HUES6 (cell line): ENCODE results near the gene SLC7A6.
A peak's percentile ranks its signal among the peaks of the same experiment; 100 is the strongest.

Experiments used
- H3K27ac ChIP-seq: 2 replicates; pipeline ENCODE4 v1.7.0; 2013; ENCODE audit warnings: low read depth, mild to moderate bottlenecking, low read length, inconsistent platforms
- H3K27me3 ChIP-seq: 2 replicates; pipeline ENCODE4 v1.6.1; 2013; ENCODE audit warnings: low read length; ENCODE audit not compliant: control insufficient read depth, insufficient read depth
- H3K36me3 ChIP-seq: 2 replicates; pipeline ENCODE4 v1.6.1; 2013; ENCODE audit warnings: low read length; ENCODE audit not compliant: control insufficient read depth, insufficient read depth
- H3K4me1 ChIP-seq: 2 replicates; pipeline ENCODE4 v1.6.1; 2013; ENCODE audit warnings: low read length; ENCODE audit not compliant: control insufficient read depth, insufficient read depth
- H3K4me3 ChIP-seq: 2 replicates; pipeline ENCODE4 v1.5.1; 2013; ENCODE audit warnings: low read depth, low read length
- H3K9ac ChIP-seq: one replicate; pipeline ENCODE4 v1.6.1; 2013; ENCODE audit warnings: mild to moderate bottlenecking, low read length
- H3K9me3 ChIP-seq: 2 replicates; pipeline ENCODE4 v1.6.1; 2013; ENCODE audit warnings: low read depth, low read length; ENCODE audit not compliant: control insufficient read depth, insufficient read depth

Gene SLC7A6

GRCh38 chr16:68292425-68292824 lies 28.1 kb downstream of the SLC7A6 start:
- H3K9me3 ChIP-seq = no peaks in the 10 kb centered on the region
- H3K4me1 ChIP-seq = peaks cover 7% of the 10 kb centered on the region; the same call in 1 of the 2 replicates
- H3K27ac ChIP-seq = no peak overlapping the region
- H3K4me3 ChIP-seq = no peak overlapping the region
- H3K27me3 ChIP-seq = no peaks in the 10 kb centered on the region
- H3K9ac ChIP-seq = no peak overlapping the region
- peaks cover 72% of the 10 kb centered on the region for H3K36me3 ChIP-seq

DNA sequence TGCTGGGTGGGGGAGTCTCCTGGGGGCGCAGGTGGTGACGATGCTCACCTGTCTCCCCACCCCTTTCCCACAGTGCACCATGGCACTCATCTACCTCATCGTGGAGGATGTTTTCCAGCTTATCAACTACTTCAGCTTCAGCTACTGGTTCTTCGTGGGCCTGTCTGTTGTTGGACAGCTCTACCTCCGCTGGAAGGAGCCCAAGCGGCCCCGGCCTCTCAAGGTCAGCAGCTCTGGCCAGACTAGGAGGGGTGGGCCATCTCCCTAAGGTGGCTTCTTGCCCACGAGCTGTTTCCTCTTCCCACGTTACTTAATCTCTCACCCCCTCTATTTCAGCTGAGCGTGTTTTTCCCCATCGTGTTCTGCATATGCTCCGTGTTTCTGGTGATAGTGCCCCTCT lies 32.0 kb downstream of the SLC7A6 start:
- no peaks in the 10 kb centered on the region for H3K4me1 ChIP-seq
- peaks cover 91% of the 10 kb centered on the region for H3K36me3 ChIP-seq
- H3K27me3 ChIP-seq = no peaks in the 10 kb centered on the region
- no peak overlapping the region for H3K4me3 ChIP-seq
- H3K9me3 ChIP-seq = no peaks in the 10 kb centered on the region
- no peak overlapping the region for H3K27ac ChIP-seq
- no peak overlapping the region for H3K9ac ChIP-seq

DNA sequence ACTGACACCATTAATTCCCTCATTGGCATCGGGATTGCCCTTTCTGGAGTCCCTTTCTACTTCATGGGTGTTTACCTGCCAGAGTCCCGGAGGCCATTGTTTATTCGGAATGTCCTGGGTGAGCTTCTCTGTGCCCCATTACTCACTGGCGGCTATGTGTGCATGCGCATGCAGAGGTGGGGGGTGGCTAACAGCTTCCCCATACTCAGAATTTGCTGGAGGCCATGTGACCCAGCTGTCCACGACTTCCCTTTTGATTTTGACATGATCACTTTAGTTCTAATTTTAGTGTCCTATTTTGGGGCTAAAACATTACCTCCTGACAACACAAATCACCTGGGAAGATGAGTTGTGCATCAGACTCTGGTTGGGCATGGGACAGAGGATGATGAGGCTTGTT lies 32.4 kb downstream of the SLC7A6 start:
- no peaks in the 10 kb centered on the region for H3K9me3 ChIP-seq
- H3K27me3 ChIP-seq = no peaks in the 10 kb centered on the region
- no peak overlapping the region for H3K9ac ChIP-seq
- peaks cover 91% of the 10 kb centered on the region for H3K36me3 ChIP-seq
- H3K4me1 ChIP-seq = no peaks in the 10 kb centered on the region
- H3K27ac ChIP-seq = no peak overlapping the region
- H3K4me3 ChIP-seq = no peak overlapping the region

GRCh38 chr16:68297908-68298307 lies 33.6 kb downstream of the SLC7A6 start:
- no peaks in the 10 kb centered on the region for H3K27me3 ChIP-seq
- H3K36me3 ChIP-seq = peaks cover 93% of the 10 kb centered on the region
- no peak overlapping the region for H3K27ac ChIP-seq
- H3K9me3 ChIP-seq = no peaks in the 10 kb centered on the region
- H3K4me1 ChIP-seq = no peaks in the 10 kb centered on the region
- H3K9ac ChIP-seq = no peak overlapping the region
- no peak overlapping the region for H3K4me3 ChIP-seq

DNA sequence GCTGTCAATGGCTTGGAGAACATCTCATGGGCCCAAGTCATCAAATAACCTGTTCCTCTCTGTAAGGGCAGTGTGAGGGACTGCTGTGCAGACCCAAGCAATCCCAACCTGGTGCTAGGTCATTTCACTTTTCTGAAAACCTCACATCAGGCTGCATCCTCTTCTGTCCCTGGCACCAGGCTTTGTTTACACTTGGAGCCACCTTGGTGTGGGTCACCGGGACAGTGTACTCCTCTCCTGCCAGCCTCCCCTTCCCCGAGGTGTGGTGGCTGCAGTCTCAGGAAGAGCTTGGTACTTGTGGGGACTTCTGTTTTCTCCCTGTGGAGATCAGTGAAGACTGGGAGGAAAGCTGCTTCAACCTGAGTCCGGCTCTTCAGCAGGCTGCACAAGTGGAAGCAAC lies 34.0 kb downstream of the SLC7A6 start:
- Histone ChIP-seq H3K4me1 (no peaks in the 10 kb centered on the region), H3K4me3 (no peak overlapping the region), H3K36me3 (peaks cover 92% of the 10 kb centered on the region), H3K9me3 (no peaks in the 10 kb centered on the region), H3K27ac (no peak overlapping the region), H3K9ac (no peak overlapping the region), H3K27me3 (no peaks in the 10 kb centered on the region)

DNA sequence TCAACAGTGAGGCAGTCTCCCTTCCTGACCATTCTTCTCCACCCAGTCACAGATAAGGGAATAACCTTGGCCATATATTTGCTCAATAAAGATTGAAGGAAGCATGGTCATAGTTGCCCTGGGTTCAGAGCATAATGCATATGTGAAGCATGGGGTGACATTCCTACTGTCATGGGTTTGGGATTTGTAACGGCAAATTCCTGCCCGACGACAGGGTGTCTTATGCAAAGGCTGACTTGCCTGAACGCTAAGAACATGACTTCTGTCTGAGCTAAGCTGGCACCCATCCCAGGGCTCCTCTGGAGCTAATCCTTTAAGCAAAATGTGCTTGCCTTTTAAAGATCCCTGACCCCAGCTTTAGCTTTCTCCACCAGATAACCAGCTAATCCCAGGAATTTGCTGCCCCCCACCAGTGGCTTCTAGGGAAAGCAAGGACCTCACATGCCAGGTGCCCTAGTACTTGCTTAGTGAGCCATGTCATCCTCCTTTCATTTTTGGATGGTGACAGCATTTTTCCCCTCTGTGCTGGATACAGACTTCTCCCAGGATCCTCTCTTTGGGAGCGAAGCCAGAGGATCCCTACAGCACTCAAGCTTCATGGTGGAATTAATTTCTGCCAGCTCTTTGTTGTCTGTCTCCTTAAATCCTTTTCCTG lies 34.7 kb downstream of the SLC7A6 start:
- no peak overlapping the region; the same call in 1 of the 2 replicates for H3K27ac ChIP-seq
- H3K9ac ChIP-seq = no peak overlapping the region
- H3K4me3 ChIP-seq = no peak overlapping the region
- no peaks in the 10 kb centered on the region for H3K9me3 ChIP-seq
- no peaks in the 10 kb centered on the region for H3K27me3 ChIP-seq
- no peaks in the 10 kb centered on the region for H3K4me1 ChIP-seq
- peaks cover 94% of the 10 kb centered on the region for H3K36me3 ChIP-seq

DNA sequence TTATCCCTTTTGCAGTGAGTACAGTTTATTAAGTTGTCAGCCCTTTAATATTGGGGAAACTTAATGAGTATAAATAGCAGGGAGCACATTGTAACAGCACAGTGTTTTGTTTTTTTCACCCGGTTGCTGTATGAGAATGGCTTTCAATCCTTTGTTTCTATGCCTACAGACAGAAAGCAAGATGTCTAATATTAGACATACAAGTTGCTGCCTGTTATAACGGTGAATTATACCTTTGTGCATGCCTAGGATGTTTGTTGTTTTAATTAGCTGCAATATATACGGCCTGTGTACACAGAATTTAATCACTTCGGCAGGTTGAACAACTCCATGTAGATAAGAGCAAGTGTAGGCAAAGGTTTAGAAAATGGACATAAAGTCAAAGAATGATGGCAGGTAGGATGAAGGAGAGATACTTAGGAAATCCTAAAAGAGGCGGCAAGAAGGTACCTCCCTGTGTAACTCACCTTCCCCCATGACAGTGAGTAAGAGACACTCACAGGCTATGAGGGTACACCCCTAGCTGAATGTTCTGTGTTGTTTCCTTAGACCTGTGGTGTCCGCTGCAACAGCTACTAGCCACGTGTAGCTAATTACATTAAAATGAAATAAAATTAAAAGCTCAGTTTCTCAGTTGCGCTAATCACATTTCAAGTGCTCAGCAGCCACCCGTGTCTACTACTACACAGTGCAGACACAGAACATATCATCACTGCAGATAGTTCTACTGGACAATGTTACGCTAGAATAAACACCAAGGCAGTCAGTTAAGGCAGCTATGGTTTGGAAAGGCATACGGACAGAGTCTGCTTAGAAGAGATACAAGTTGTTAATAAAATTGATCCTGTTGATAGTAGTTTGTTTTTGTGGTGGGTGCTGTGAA lies 35.5 kb downstream of the SLC7A6 start:
- Histone ChIP-seq H3K27me3 (no peaks in the 10 kb centered on the region), H3K9ac (no peak overlapping the region), H3K27ac (no peak overlapping the region; the same call in 1 of the 2 replicates), H3K9me3 (no peaks in the 10 kb centered on the region), H3K4me3 (no peak overlapping the region), H3K36me3 (peaks cover 93% of the 10 kb centered on the region), H3K4me1 (no peaks in the 10 kb centered on the region)

- H3K27ac ChIP-seq = no peak overlapping the region
- H3K4me1 ChIP-seq = no peaks in the 10 kb centered on the region
- H3K4me3 ChIP-seq = no peak overlapping the region
- H3K27me3 ChIP-seq = no peaks in the 10 kb centered on the region
- H3K36me3 ChIP-seq = peaks cover 97% of the 10 kb centered on the region
- H3K9ac ChIP-seq = no peak overlapping the region
- no peaks in the 10 kb centered on the region for H3K9me3 ChIP-seq
Measured at GRCh38 chr16:68300734-68301459, 36.6 kb downstream of the SLC7A6 start.

- Histone ChIP-seq H3K4me3 (no peak overlapping the region), H3K4me1 (peaks cover 4% of the 10 kb centered on the region; the same call in 1 of the 2 replicates), H3K27ac (no peak overlapping the region), H3K36me3 (peaks cover 67% of the 10 kb centered on the region), H3K9me3 (no peaks in the 10 kb centered on the region), H3K9ac (no peak overlapping the region), H3K27me3 (no peaks in the 10 kb centered on the region)
Measured at GRCh38 chr16:68306633-68307032, 42.3 kb downstream of the SLC7A6 start.

- H3K9me3 ChIP-seq = no peaks in the 10 kb centered on the region
- H3K4me1 ChIP-seq = peaks cover 4% of the 10 kb centered on the region; the same call in 1 of the 2 replicates
- peaks cover 37% of the 10 kb centered on the region for H3K36me3 ChIP-seq
- no peak overlapping the region for H3K27ac ChIP-seq
- H3K9ac ChIP-seq = peak overlapping the region; percentile 87
- no peaks in the 10 kb centered on the region for H3K27me3 ChIP-seq
- H3K4me3 ChIP-seq = peak overlapping the region; percentile 89
Measured at GRCh38 chr16:68309799-68310198, 45.5 kb downstream of the SLC7A6 start.

- peak overlapping the region; percentile 89 for H3K4me3 ChIP-seq
- peaks cover 31% of the 10 kb centered on the region for H3K36me3 ChIP-seq
- H3K9me3 ChIP-seq = no peaks in the 10 kb centered on the region
- peak overlapping the region; percentile 72; the same call in 1 of the 2 replicates for H3K27ac ChIP-seq
- peak overlapping the region; percentile 87 for H3K9ac ChIP-seq
- H3K27me3 ChIP-seq = no peaks in the 10 kb centered on the region
- peaks cover 4% of the 10 kb centered on the region; the same call in 1 of the 2 replicates for H3K4me1 ChIP-seq
Measured at GRCh38 chr16:68310437-68310773, 46.1 kb downstream of the SLC7A6 start.
